HCT116 (cell line): ENCODE data around the gene LMOD1. TPM values are rescaled to one million over a fixed set of nuclear protein-coding genes. Genes with fewer than 3 reads are reported as not detected.
A peak's percentile ranks its signal among the peaks of the same experiment; 100 is the strongest.

Source experiments
- ATAC-seq: fragments of 200-7000 bp; cut with Tn5 transposase; 2 replicates; pipeline ENCODE4 v1.9.1; 2020; ENCODE audit warnings: mild to moderate bottlenecking, moderate library complexity
- BruUV-seq: library from RNA; stranded (reverse); fragments of 400-500 nt; replicated peaks from 2 replicates; lab custom pipeline; 2021; lab: Mats Ljungman, UMichigan
- CTCF ChIA-PET: fragments of 300-600 bp; sonication (Branson Sonifier 250); formaldehyde crosslinking; loops from one replicate; lab custom pipeline; 2021; ENCODE audit warnings: antibody characterized with exemption; lab: Charles Lee
- POLR2A ChIA-PET: fragments of 300-600, 350-600 bp; sonication (Branson Sonifier 250); formaldehyde crosslinking; loops from one replicate; lab custom pipeline; 2021; ENCODE audit warnings: antibody characterized with exemption; lab: Charles Lee
- RAD21 ChIA-PET, 2 experiments: fragments of 300-600 bp; sonication (Branson Sonifier 250); formaldehyde crosslinking; loops; one replicate each; lab custom pipeline; 2023; ENCODE audit warnings: low total read pairs in 2 of 2; ENCODE audit not compliant: uncharacterized antibody in 2 of 2, unreplicated experiment in 2 of 2, low non-redundant PET in 1 of 2; lab: Charles Lee
- DNase-seq: peaks from one replicate; pipeline ENCODE4 v3.0.0-alpha.2; 2010; ENCODE audit warnings: low read depth, low spot score
- H2AFZ ChIP-seq: fragments of 200-600 bp; shearing (Covaris generic), sonication (generic); 2 replicates; pipeline ENCODE4 v1.6.1; 2017; ENCODE audit warnings: low read depth, mixed run types, mixed read lengths, antibody characterized with exemption, low read length; ENCODE audit not compliant: poor library complexity, severe bottlenecking
- H3K27ac ChIP-seq: 2 replicates; pipeline ENCODE4 v1.5.1; 2012; ENCODE audit warnings: low read depth, low read length
- H3K27me3 ChIP-seq: fragments of 200-600 bp; sonication (generic); 2 replicates; pipeline ENCODE4 v1.6.1; 2016; ENCODE audit warnings: mixed run types, low read length, mixed read lengths; ENCODE audit not compliant: insufficient read depth
- H3K36me3 ChIP-seq, 2 experiments: fragments of 200-500 bp in 1 of 2; fragments of 200-600 bp in 1 of 2; sonication (Bioruptor generic) in 1 of 2; sonication (generic) in 1 of 2; 2 replicates each; pipeline versions ENCODE4 v1.5.1 to v1.6.1; 2014 to 2016; ENCODE audit warnings: low read length in 2 of 2, inconsistent platforms in 1 of 2, mixed read lengths in 1 of 2, mixed run types in 1 of 2; ENCODE audit not compliant: insufficient read depth in 2 of 2, control insufficient read depth in 1 of 2
- H3K4me1 ChIP-seq, 2 experiments: fragments of 200-600 bp in 1 of 2; sonication (generic) in 1 of 2; 2 replicates each; pipeline versions ENCODE4 v1.5.1 to v1.6.1; 2012 to 2017; ENCODE audit warnings: low read length in 2 of 2, inconsistent platforms in 1 of 2, mild to moderate bottlenecking in 1 of 2, mixed read lengths in 1 of 2, mixed run types in 1 of 2, moderate library complexity in 1 of 2; ENCODE audit not compliant: insufficient read depth in 2 of 2, control insufficient read depth in 1 of 2
- H3K4me2 ChIP-seq: fragments of 200-600 bp; sonication (generic); 2 replicates; pipeline ENCODE4 v1.6.1; 2017; ENCODE audit warnings: mixed run types, low read length, mixed read lengths
- H3K4me3 ChIP-seq, 2 experiments: fragments of 200-600 bp in 1 of 2; sonication (generic) in 1 of 2; replicated peaks in 1 of 2; 2 replicates each; pipeline ENCODE4 v1.5.1; 2011 to 2016; ENCODE audit warnings: low read length in 2 of 2, control low read depth in 1 of 2, low read depth in 1 of 2, mild to moderate bottlenecking in 1 of 2, mixed read lengths in 1 of 2, mixed run types in 1 of 2
- H3K79me2 ChIP-seq: fragments of 200-600 bp; sonication (generic); 2 replicates; pipeline ENCODE4 v1.6.1; 2017; ENCODE audit warnings: mild to moderate bottlenecking, mixed run types, low read length, moderate library complexity, mixed read lengths; ENCODE audit not compliant: insufficient read depth
- H3K9ac ChIP-seq: fragments of 200-600 bp; sonication (generic); 2 replicates; pipeline ENCODE4 v1.6.1; 2016; ENCODE audit warnings: low read length, mixed read lengths
- H3K9me2 ChIP-seq: fragments of 200-600 bp; sonication (generic), shearing (Covaris generic); 2 replicates; pipeline ENCODE4 v1.6.1; 2017; ENCODE audit warnings: mixed run types, mild to moderate bottlenecking, moderate library complexity; ENCODE audit not compliant: insufficient read depth
- H3K9me3 ChIP-seq, 2 experiments: fragments of 200-500 bp in 1 of 2; fragments of 200-600 bp in 1 of 2; sonication (Bioruptor generic) in 1 of 2; sonication (generic) in 1 of 2; 2 replicates each; pipeline ENCODE4 v1.6.1; 2014 to 2017; ENCODE audit warnings: low read length in 2 of 2, mixed read lengths in 2 of 2, inconsistent platforms in 1 of 2, low read depth in 1 of 2, mild to moderate bottlenecking in 1 of 2, mixed run types in 1 of 2, moderate library complexity in 1 of 2; ENCODE audit not compliant: control insufficient read depth in 1 of 2, insufficient read depth in 1 of 2
- H4K20me1 ChIP-seq: fragments of 200-600 bp; sonication (generic), shearing (Covaris generic); 2 replicates; pipeline ENCODE4 v1.6.1; 2017; ENCODE audit warnings: mixed run types, mild to moderate bottlenecking, moderate library complexity; ENCODE audit not compliant: insufficient read depth
- CEBPB ChIP-seq: IDR thresholded peaks from 2 replicates; pipeline ENCODE4 v1.6.1; 2012; ENCODE audit warnings: low read depth
- EGR1 ChIP-seq: IDR thresholded peaks from 2 replicates; pipeline ENCODE4 v1.6.1; 2012; ENCODE audit warnings: low read depth
- JUND ChIP-seq: IDR thresholded peaks from 2 replicates; pipeline ENCODE4 v1.6.1; 2012
- SP1 ChIP-seq: IDR thresholded peaks from 2 replicates; pipeline ENCODE4 v1.6.1; 2012; ENCODE audit warnings: low read depth
- TCF7L2 ChIP-seq: IDR thresholded peaks from 2 replicates; pipeline ENCODE4 v1.7.0; 2011; ENCODE audit warnings: borderline replicate concordance, inconsistent platforms; ENCODE audit not compliant: insufficient read depth, insufficient read length; ENCODE audit errors: extremely low read depth
- intact Hi-C: fragments of 100-400 bp; cut with micrococcal nuclease; formaldehyde crosslinking; loops from 2 replicates; pipeline ENCODE4 v1.10.0; 2022
- total RNA-seq: library from RNA; stranded (reverse); gene quantifications from one replicate; pipeline ENCODE4 v1.2.1, GENCODE V29; 2021; ENCODE audit not compliant: unreplicated experiment
- TF ChIP-seq, protein P1 (sequence below), 3 experiments: fragments of 200-600 bp in 1 of 3; sonication (generic) in 1 of 3; IDR thresholded peaks in 2 of 3; conservative IDR thresholded peaks in 1 of 3; 2 replicates each; pipeline ENCODE4 v1.5.1; 2012 to 2017; ENCODE audit warnings: low read depth in 2 of 3, low read length in 2 of 3, antibody characterized with exemption in 1 of 3, borderline replicate concordance in 1 of 3, control low read depth in 1 of 3, mild to moderate bottlenecking in 1 of 3, mixed read lengths in 1 of 3, mixed run types in 1 of 3, moderate library complexity in 1 of 3; ENCODE audit not compliant: insufficient read depth in 1 of 3
- TF ChIP-seq, protein P2 (sequence below): IDR thresholded peaks from 2 replicates; pipeline ENCODE4 v1.6.1; 2011; ENCODE audit warnings: mild to moderate bottlenecking, low read length, moderate library complexity; ENCODE audit not compliant: insufficient replicate concordance; ENCODE audit errors: extremely low read depth

Gene LMOD1
- total RNA-seq, 1 experiment from 2014 or later: 0.12 TPM

- Histone ChIP-seq H3K27ac (no peak overlapping the region), H3K9me2 (no peaks in the 10 kb centered on the region), H3K4me1 (peaks cover 11 to 20% of the 10 kb centered on the region in 2 experiments; a peak in 3 of 4 replicates), H2AFZ (peak overlapping the region; percentile 72), H3K27me3 (peaks cover 11% of the 10 kb centered on the region), H3K36me3 (no peaks in the 10 kb centered on the region), H3K4me3 (no peak overlapping the region), H3K79me2 (no peaks in the 10 kb centered on the region), H4K20me1 (no peaks in the 10 kb centered on the region), H3K9me3 (no peaks in the 10 kb centered on the region), H3K4me2 (peak overlapping the region; percentile 39), H3K9ac (no peak overlapping the region)
- no TSS peak for BruUV-seq
- TF ChIP-seq, protein P1, sequence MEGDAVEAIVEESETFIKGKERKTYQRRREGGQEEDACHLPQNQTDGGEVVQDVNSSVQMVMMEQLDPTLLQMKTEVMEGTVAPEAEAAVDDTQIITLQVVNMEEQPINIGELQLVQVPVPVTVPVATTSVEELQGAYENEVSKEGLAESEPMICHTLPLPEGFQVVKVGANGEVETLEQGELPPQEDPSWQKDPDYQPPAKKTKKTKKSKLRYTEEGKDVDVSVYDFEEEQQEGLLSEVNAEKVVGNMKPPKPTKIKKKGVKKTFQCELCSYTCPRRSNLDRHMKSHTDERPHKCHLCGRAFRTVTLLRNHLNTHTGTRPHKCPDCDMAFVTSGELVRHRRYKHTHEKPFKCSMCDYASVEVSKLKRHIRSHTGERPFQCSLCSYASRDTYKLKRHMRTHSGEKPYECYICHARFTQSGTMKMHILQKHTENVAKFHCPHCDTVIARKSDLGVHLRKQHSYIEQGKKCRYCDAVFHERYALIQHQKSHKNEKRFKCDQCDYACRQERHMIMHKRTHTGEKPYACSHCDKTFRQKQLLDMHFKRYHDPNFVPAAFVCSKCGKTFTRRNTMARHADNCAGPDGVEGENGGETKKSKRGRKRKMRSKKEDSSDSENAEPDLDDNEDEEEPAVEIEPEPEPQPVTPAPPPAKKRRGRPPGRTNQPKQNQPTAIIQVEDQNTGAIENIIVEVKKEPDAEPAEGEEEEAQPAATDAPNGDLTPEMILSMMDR (IDR thresholded peaks at IDR 0.05 in 2 of 3, conservative IDR thresholded peaks at IDR 0.05 in 1 of 3; ENCODE audit: borderline replicate concordance in 1 of 3, insufficient read depth in 1 of 3, low read depth in 2 of 3, low read length in 2 of 3): no peak
- TF ChIP-seq EGR1 (no peak), TCF7L2 (no peak), SP1 (no peak), JUND (no peak), CEBPB (no peak)
- TF ChIP-seq, protein P2, sequence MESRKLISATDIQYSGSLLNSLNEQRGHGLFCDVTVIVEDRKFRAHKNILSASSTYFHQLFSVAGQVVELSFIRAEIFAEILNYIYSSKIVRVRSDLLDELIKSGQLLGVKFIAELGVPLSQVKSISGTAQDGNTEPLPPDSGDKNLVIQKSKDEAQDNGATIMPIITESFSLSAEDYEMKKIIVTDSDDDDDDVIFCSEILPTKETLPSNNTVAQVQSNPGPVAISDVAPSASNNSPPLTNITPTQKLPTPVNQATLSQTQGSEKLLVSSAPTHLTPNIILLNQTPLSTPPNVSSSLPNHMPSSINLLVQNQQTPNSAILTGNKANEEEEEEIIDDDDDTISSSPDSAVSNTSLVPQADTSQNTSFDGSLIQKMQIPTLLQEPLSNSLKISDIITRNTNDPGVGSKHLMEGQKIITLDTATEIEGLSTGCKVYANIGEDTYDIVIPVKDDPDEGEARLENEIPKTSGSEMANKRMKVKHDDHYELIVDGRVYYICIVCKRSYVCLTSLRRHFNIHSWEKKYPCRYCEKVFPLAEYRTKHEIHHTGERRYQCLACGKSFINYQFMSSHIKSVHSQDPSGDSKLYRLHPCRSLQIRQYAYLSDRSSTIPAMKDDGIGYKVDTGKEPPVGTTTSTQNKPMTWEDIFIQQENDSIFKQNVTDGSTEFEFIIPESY: no peak
- ChIA-PET CTCF (interaction anchor here (1.0 kb wide), 1 partner anchor 60 kb away, joined by 3 read pairs; no protein-coding TSS in a partner anchor), RAD21 (no interaction called here), POLR2A (interaction anchor here (1.0 kb wide), 1 partner anchor 13 kb away, joined by 3 read pairs; the partner anchor contains the start of gene TIMM17A)
- intact Hi-C loops: no loop called here
- DNase-seq (no peak), ATAC-seq (no peak)
These were observed 4.2 kb downstream of the LMOD1 start for GRCh38 chr1:201942129-201942495.
